Common myeloid progenitor, CD34-positive (primary cell): Measurements from ENCODE around the gene FKTN. TPM values are rescaled to one million over a fixed set of nuclear protein-coding genes. Genes with fewer than 3 reads are reported as not detected.
A peak's percentile ranks its signal among the peaks of the same experiment; 100 is the strongest.
"Not testable (repeated sequence)": the region's sequence is repeated elsewhere in the genome, so short reads cannot be mapped to it uniquely, and the experiment has no call there.

ENCODE experiments used
- CTCF ChIA-PET: fragments of 350-600 bp; sonication (Branson Sonifier 250); formaldehyde crosslinking; loops from one replicate; lab custom pipeline; 2021; ENCODE audit warnings: antibody characterized with exemption; lab: Charles Lee
- POLR2A ChIA-PET: fragments of 350-600 bp; sonication (Branson Sonifier 250); formaldehyde crosslinking; loops from one replicate; lab custom pipeline; 2021; ENCODE audit warnings: antibody characterized with exemption; lab: Charles Lee
- DNase-seq, 3 donors: peaks; one replicate each; pipeline versions ENCODE4 v3.0.0 to v3.0.0-alpha.2; 2013
- H3K27ac ChIP-seq, 2 experiments: 1 replicate in 1 of 2; 2 replicates in 1 of 2; pipeline ENCODE4 v1.7.0; 2013; ENCODE audit warnings: inconsistent platforms in 2 of 2, low read length in 2 of 2, mild to moderate bottlenecking in 2 of 2, low read depth in 1 of 2, moderate library complexity in 1 of 2; ENCODE audit not compliant: severe bottlenecking in 2 of 2, insufficient read depth in 1 of 2, poor library complexity in 1 of 2
- H3K27me3 ChIP-seq, 5 experiments: replicated peaks in 2 of 5; 1 replicate in 3 of 5; 2 replicates in 2 of 5; pipeline versions ENCODE4 v1.6.1 to v1.7.0; 2013; ENCODE audit warnings: low read length in 4 of 5, mild to moderate bottlenecking in 2 of 5, moderate library complexity in 2 of 5, inconsistent platforms in 1 of 5; ENCODE audit not compliant: insufficient read depth in 5 of 5, control insufficient read depth in 4 of 5
- H3K36me3 ChIP-seq, 4 experiments: 1 replicate in 2 of 4; 2 replicates in 2 of 4; pipeline versions ENCODE4 v1.6.1 to v1.7.0; 2013; ENCODE audit warnings: low read length in 3 of 4, control low read depth in 1 of 4, mild to moderate bottlenecking in 1 of 4; ENCODE audit not compliant: control insufficient read depth in 4 of 4, insufficient read depth in 4 of 4
- H3K4me1 ChIP-seq, 4 experiments: 1 replicate in 3 of 4; 2 replicates in 1 of 4; pipeline versions ENCODE4 v1.6.1 to v1.7.1; 2013; ENCODE audit warnings: low read length in 3 of 4, mild to moderate bottlenecking in 3 of 4, control low read depth in 1 of 4, inconsistent platforms in 1 of 4, moderate library complexity in 1 of 4; ENCODE audit not compliant: control insufficient read depth in 4 of 4, insufficient read depth in 4 of 4; ENCODE audit errors: control extremely low read depth in 1 of 4
- H3K4me3 ChIP-seq, 7 experiments: 1 replicate in 4 of 7; 2 replicates in 3 of 7; pipeline versions ENCODE4 v1.5.1 to v1.7.0; 2013; ENCODE audit warnings: mild to moderate bottlenecking in 7 of 7, low read length in 6 of 7, moderate library complexity in 6 of 7, inconsistent platforms in 2 of 7, low read depth in 2 of 7, control low read depth in 1 of 7; ENCODE audit not compliant: insufficient read depth in 4 of 7, control insufficient read depth in 1 of 7; ENCODE audit errors: extremely low read depth in 1 of 7
- H3K9me3 ChIP-seq, 5 experiments: 1 replicate in 4 of 5; 2 replicates in 1 of 5; pipeline versions ENCODE4 v1.6.1 to v1.7.1; 2013; ENCODE audit warnings: low read length in 4 of 5, mild to moderate bottlenecking in 2 of 5, inconsistent platforms in 1 of 5, low read depth in 1 of 5, moderate library complexity in 1 of 5; ENCODE audit not compliant: control insufficient read depth in 4 of 5, insufficient read depth in 2 of 5; ENCODE audit errors: control extremely low read depth in 1 of 5
- WGBS: methylation state at CpG from one replicate; pipeline ENCODE4 v1.1.5; 2013; ENCODE audit not compliant: insufficient coverage; 5-methylcytosine and 5-hydroxymethylcytosine counted together
- polyA plus RNA-seq: library from polyadenylated mRNA; unstranded; fragments of 120-200 nt; gene quantifications from one replicate; pipeline ENCODE4 v1.2.1, GENCODE V29; 2013

Gene FKTN
- 15.4 TPM for polyA plus RNA-seq

GRCh38 chr9:105557804-105558610, at the start of gene FKTN:
Gene FKTN, plus strand, starts transcription at chr9:105558131. Its CDS starts 16,902 bp downstream, at chr9:105575033.
- peaks cover 4 to 9% (median 4%) of the 10 kb centered on the region in 4 experiments for H3K36me3 ChIP-seq
- peak within 1 kb of the TSS in 1 of 2 experiments; percentile 69 for H3K27ac ChIP-seq
- H3K4me3 ChIP-seq: peak within 1 kb of the TSS; percentile 85 to 99 (median 91)
- WGBS: under 1% methylated on average over 42 of the region's 49 CpGs
- H3K27me3 ChIP-seq: no peaks in the 10 kb centered on the region
- H3K4me1 ChIP-seq: peaks cover 0 to 11% (median 5%) of the 10 kb centered on the region in 4 experiments
- ChIA-PET POLR2A (no interaction called here), CTCF (interaction anchor here (0.6 kb wide), 1 partner anchor 100 kb away, joined by 3 read pairs; no protein-coding TSS in a partner anchor)
- peak; percentile 82 to 89 (median 82) for DNase-seq
- peaks cover 1 to 16% (median 5%) of the 10 kb centered on the region in 5 experiments for H3K9me3 ChIP-seq

- WGBS: no CpG with 5 or more reads among the region's 2 CpGs
- ChIA-PET POLR2A (no interaction called here), CTCF (no interaction called here)
- Histone ChIP-seq H3K9me3 (no peaks in the 10 kb centered on the region), H3K4me1 (peaks cover 0 to 1% (median 0%) of the 10 kb centered on the region in 4 experiments), H3K27ac (no peak overlapping the region), H3K27me3 (no peaks in the 10 kb centered on the region), H3K4me3 (no peak overlapping the region), H3K36me3 (no peaks in the 10 kb centered on the region)
- DNase-seq: no peak
These were observed 49.4 kb upstream of the FKTN start for GRCh38 chr9:105508530-105508929.

- ChIA-PET CTCF (no interaction called here), POLR2A (no interaction called here)
- Histone ChIP-seq H3K27me3 (no peaks in the 10 kb centered on the region), H3K27ac (no peak overlapping the region), H3K4me3 (no peak overlapping the region), H3K4me1 (no peaks in the 10 kb centered on the region), H3K36me3 (peaks cover 0 to 2% (median 0%) of the 10 kb centered on the region in 4 experiments), H3K9me3 (peaks cover 0 to 2% (median 0%) of the 10 kb centered on the region in 5 experiments)
- WGBS: 80% methylated on average over 1 of the region's 1 CpG
- no peak for DNase-seq
These were observed 47.9 kb upstream of the FKTN start for GRCh38 chr9:105510024-105510423.

GRCh38 chr9:105511446-105511845, 46.5 kb upstream of the FKTN start:
- no peak for DNase-seq
- H3K9me3 ChIP-seq: peaks cover 0 to 2% (median 0%) of the 10 kb centered on the region in 5 experiments
- H3K27me3 ChIP-seq: no peaks in the 10 kb centered on the region
- POLR2A ChIA-PET: no interaction called here
- peaks cover 0 to 3% (median 1%) of the 10 kb centered on the region in 4 experiments for H3K36me3 ChIP-seq
- CTCF ChIA-PET: interaction anchor here (0.6 to 1.5 kb wide), 4 partner anchors 30 to 1091 kb away, joined by 3 to 4 read pairs (median 3); no protein-coding TSS in a partner anchor
- no peak overlapping the region for H3K27ac ChIP-seq
- no peak overlapping the region for H3K4me3 ChIP-seq
- H3K4me1 ChIP-seq: no peaks in the 10 kb centered on the region

GRCh38 chr9:105515811-105516413, 42.0 kb upstream of the FKTN start:
- ChIA-PET CTCF (interaction anchor here (0.6 to 1.2 kb wide), 2 partner anchors 16 to 66 kb away, joined by 3 read pairs; no protein-coding TSS in a partner anchor), POLR2A (no interaction called here)
- Histone ChIP-seq H3K27ac (no peak overlapping the region), H3K4me3 (no peak overlapping the region), H3K27me3 (no peaks in the 10 kb centered on the region), H3K36me3 (peaks cover 0 to 3% (median 1%) of the 10 kb centered on the region in 4 experiments), H3K4me1 (no peaks in the 10 kb centered on the region), H3K9me3 (peaks cover 0 to 2% (median 0%) of the 10 kb centered on the region in 5 experiments)
- peak in 1 of 3 donors; percentile 11 for DNase-seq
- WGBS: 94% methylated on average over 11 of the region's 11 CpGs

GRCh38 chr9:105519710-105520369, 38.1 kb upstream of the FKTN start:
- H3K27ac ChIP-seq, H3K36me3 ChIP-seq, H3K27me3 ChIP-seq, H3K4me1 ChIP-seq, H3K9me3 ChIP-seq, CTCF ChIA-PET, POLR2A ChIA-PET: not testable (repeated sequence)
- peak; percentile 6 to 42 (median 17) for DNase-seq
- WGBS: 97% methylated on average over 12 of the region's 43 CpGs
- peak overlapping the region in 3 of 7 experiments; percentile 38 to 64 (median 40) for H3K4me3 ChIP-seq
